GM18517 (cell line): ENCODE measurements around the gene NEAT1.
A peak's percentile ranks its signal among the peaks of the same experiment; 100 is the strongest.

Experiments
- ATAC-seq: cut with Tn5 transposase; IDR thresholded peaks from one replicate; pipeline ENCODE4 v1.9.1; 2021; ENCODE audit warnings: mild to moderate bottlenecking, moderate library complexity; ENCODE audit not compliant: unreplicated experiment

NEAT1 gene

GRCh38 chr11:65422633-65423515 is at the start of gene NEAT1:
TSS of gene NEAT1 (plus strand) at chr11:65422798.
- no peak for ATAC-seq

- no peak for ATAC-seq
Observed at GRCh38 chr11:65373839-65374580, 48.6 kb upstream of the NEAT1 start.

- no peak for ATAC-seq
Observed at GRCh38 chr11:65375012-65375411, 47.6 kb upstream of the NEAT1 start.

- no peak for ATAC-seq
Observed at GRCh38 chr11:65376138-65376713, 46.4 kb upstream of the NEAT1 start.

- ATAC-seq: no peak
Observed at GRCh38 chr11:65377036-65377435, 45.6 kb upstream of the NEAT1 start.

GRCh38 chr11:65377777-65378176 is 44.8 kb upstream of the NEAT1 start:
- ATAC-seq: no peak

- no peak for ATAC-seq
Observed at GRCh38 chr11:65378208-65378927, 44.2 kb upstream of the NEAT1 start.

- no peak for ATAC-seq
Observed at GRCh38 chr11:65378928-65379638, 43.5 kb upstream of the NEAT1 start.

GRCh38 chr11:65379698-65380459 is 42.7 kb upstream of the NEAT1 start:
- no peak for ATAC-seq

GRCh38 chr11:65380460-65381119 is 42.0 kb upstream of the NEAT1 start:
- ATAC-seq: no peak

- ATAC-seq: peak; percentile 9
Observed at GRCh38 chr11:65381716-65382032, 40.9 kb upstream of the NEAT1 start.

- ATAC-seq: peak; percentile 57
Observed at GRCh38 chr11:65382033-65382803, 40.4 kb upstream of the NEAT1 start, which contains the start of gene SLC25A45. TSS of gene SLC25A45 (minus strand) at chr11:65382646. CDS start at chr11:65381951, 695 bp downstream.

- no peak for ATAC-seq
Observed at GRCh38 chr11:65382804-65383368, 39.7 kb upstream of the NEAT1 start.

- ATAC-seq: no peak
Observed at GRCh38 chr11:65383778-65384177, 38.8 kb upstream of the NEAT1 start.

GRCh38 chr11:65384301-65384889 is 38.2 kb upstream of the NEAT1 start:
- ATAC-seq: no peak

GRCh38 chr11:65386307-65387140 is 36.1 kb upstream of the NEAT1 start, which contains the start of gene FRMD8:
TSS of gene FRMD8 (plus strand) at chr11:65386637. CDS start at chr11:65387037, 400 bp downstream.
- no peak for ATAC-seq

GRCh38 chr11:65388731-65389130 is 33.9 kb upstream of the NEAT1 start:
- no peak for ATAC-seq
